C4-2B (cell line): ENCODE measurements around the gene PAIP1.

Source experiments
- ZFX ChIP-seq: fragments of 450-650 bp; IDR thresholded peaks from 2 replicates; pipeline ENCODE4 v1.6.1; 2017
- TF ChIP-seq, protein P1 (sequence below): fragments of 450-650 bp; conservative IDR thresholded peaks from 2 replicates; pipeline ENCODE4 v1.5.1; 2017; ENCODE audit warnings: mild to moderate bottlenecking

DNA sequence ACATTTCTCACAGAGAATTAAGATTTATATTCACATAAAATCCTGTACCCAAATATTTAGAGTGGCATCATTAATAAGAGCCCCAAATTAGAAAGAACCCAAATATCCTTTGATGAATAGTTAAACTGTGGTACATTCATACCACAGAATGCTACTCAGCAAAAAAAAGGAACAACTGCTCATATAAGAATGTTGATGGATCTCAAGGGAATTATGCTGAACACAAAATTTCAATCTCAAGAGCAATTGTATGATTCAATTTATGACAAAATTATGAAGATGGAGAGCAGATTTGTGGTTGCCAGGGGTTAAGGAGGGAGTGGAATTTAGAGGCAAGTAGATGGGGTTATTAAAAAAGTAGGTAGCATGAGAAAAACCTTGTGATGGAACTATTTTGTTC lies 4.5 kb upstream of the PAIP1 start:
- TF ChIP-seq, protein P1, sequence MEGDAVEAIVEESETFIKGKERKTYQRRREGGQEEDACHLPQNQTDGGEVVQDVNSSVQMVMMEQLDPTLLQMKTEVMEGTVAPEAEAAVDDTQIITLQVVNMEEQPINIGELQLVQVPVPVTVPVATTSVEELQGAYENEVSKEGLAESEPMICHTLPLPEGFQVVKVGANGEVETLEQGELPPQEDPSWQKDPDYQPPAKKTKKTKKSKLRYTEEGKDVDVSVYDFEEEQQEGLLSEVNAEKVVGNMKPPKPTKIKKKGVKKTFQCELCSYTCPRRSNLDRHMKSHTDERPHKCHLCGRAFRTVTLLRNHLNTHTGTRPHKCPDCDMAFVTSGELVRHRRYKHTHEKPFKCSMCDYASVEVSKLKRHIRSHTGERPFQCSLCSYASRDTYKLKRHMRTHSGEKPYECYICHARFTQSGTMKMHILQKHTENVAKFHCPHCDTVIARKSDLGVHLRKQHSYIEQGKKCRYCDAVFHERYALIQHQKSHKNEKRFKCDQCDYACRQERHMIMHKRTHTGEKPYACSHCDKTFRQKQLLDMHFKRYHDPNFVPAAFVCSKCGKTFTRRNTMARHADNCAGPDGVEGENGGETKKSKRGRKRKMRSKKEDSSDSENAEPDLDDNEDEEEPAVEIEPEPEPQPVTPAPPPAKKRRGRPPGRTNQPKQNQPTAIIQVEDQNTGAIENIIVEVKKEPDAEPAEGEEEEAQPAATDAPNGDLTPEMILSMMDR, result no peak
- TF ChIP-seq ZFX, result no peak
